Measurements from ENCODE around the gene CDKL2.

Gene CDKL2

DNA sequence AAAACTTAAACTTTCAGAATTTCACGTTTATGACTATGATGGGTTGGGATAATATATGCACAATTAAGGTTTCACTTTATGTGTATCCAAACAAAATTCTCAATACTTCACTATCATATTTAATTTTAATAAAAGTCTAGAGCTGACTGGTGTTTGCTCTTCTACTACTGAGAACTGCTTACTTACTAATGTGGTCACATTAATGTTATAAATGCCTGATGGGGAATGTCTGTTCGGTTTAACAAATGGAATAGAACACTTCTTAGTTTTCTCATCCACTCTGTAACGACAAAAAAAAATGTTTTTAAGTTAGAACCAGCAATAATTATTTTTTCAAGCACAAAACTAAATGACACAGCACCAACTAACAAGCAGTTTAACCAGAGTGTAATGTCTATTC is 34.3 kb downstream of the CDKL2 start:
- H3K4me2 ChIP-seq (ENCODE audit: low read length): no peak overlapping the region
- H3K9ac ChIP-seq (ENCODE audit: low read length): no peak overlapping the region
- no peak overlapping the region for H2AFZ ChIP-seq (ENCODE audit: low read length)
- H3K27me3 ChIP-seq (ENCODE audit: insufficient read depth, low read length): no peaks in the 10 kb centered on the region
- TF ChIP-seq EZH2 (IDR thresholded peaks at IDR 0.05; ENCODE audit: borderline replicate concordance, low read length): no peak
- TF ChIP-seq, protein P1, sequence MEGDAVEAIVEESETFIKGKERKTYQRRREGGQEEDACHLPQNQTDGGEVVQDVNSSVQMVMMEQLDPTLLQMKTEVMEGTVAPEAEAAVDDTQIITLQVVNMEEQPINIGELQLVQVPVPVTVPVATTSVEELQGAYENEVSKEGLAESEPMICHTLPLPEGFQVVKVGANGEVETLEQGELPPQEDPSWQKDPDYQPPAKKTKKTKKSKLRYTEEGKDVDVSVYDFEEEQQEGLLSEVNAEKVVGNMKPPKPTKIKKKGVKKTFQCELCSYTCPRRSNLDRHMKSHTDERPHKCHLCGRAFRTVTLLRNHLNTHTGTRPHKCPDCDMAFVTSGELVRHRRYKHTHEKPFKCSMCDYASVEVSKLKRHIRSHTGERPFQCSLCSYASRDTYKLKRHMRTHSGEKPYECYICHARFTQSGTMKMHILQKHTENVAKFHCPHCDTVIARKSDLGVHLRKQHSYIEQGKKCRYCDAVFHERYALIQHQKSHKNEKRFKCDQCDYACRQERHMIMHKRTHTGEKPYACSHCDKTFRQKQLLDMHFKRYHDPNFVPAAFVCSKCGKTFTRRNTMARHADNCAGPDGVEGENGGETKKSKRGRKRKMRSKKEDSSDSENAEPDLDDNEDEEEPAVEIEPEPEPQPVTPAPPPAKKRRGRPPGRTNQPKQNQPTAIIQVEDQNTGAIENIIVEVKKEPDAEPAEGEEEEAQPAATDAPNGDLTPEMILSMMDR (IDR thresholded peaks at IDR 0.05; ENCODE audit: low read length): no peak
- no peaks in the 10 kb centered on the region for H3K36me3 ChIP-seq (ENCODE audit: insufficient read depth, low read length)
- H3K4me1 ChIP-seq (ENCODE audit: insufficient read depth, low read length, severe bottlenecking): no peaks in the 10 kb centered on the region
- H3K9me3 ChIP-seq (ENCODE audit: low read length): no peaks in the 10 kb centered on the region
- H3K4me3 ChIP-seq (ENCODE audit: low read depth, low read length, poor library complexity, severe bottlenecking): no peak overlapping the region
- no peaks in the 10 kb centered on the region for H4K20me1 ChIP-seq (ENCODE audit: insufficient read depth, low read length)
- no peaks in the 10 kb centered on the region for H3K9me2 ChIP-seq (ENCODE audit: low read depth, low read length)
- H3K27ac ChIP-seq (ENCODE audit: low read depth, low read length, poor library complexity, severe bottlenecking): no peak overlapping the region
- H3F3A ChIP-seq (ENCODE audit: insufficient read depth, low read length): no peaks in the 10 kb centered on the region
- H3K79me2 ChIP-seq (ENCODE audit: insufficient read depth, low read length): no peaks in the 10 kb centered on the region

DNA sequence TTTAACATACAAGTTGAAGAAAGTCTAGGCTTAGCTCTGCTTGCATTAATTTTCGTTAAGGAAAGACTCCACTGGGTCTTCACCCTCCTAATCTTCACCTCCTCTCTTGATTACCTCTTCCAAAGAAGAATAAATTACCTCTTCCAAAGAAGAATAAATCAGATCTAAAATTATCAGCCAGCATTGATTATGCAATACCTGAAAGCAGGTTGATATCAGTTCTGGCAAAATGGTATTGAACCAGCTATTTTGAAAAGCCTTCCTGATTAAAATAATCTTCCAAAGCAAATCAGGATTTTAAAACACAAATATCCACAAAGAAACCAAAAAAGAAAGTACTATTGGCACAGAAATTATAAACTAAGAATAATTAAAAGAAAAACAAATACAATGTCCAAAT is 36.9 kb downstream of the CDKL2 start:
- Histone ChIP-seq H3K9me3 (ENCODE audit: low read length) (no peaks in the 10 kb centered on the region), H3K36me3 (ENCODE audit: insufficient read depth, low read length) (no peaks in the 10 kb centered on the region), H2AFZ (ENCODE audit: low read length) (no peak overlapping the region), H4K20me1 (ENCODE audit: insufficient read depth, low read length) (no peaks in the 10 kb centered on the region), H3F3A (ENCODE audit: insufficient read depth, low read length) (no peaks in the 10 kb centered on the region), H3K4me1 (ENCODE audit: insufficient read depth, low read length, severe bottlenecking) (no peaks in the 10 kb centered on the region), H3K4me2 (ENCODE audit: low read length) (no peak overlapping the region), H3K9ac (ENCODE audit: low read length) (no peak overlapping the region), H3K79me2 (ENCODE audit: insufficient read depth, low read length) (no peaks in the 10 kb centered on the region), H3K9me2 (ENCODE audit: low read depth, low read length) (no peaks in the 10 kb centered on the region), H3K27ac (ENCODE audit: low read depth, low read length, poor library complexity, severe bottlenecking) (no peak overlapping the region), H3K4me3 (ENCODE audit: low read depth, low read length, poor library complexity, severe bottlenecking) (no peak overlapping the region), H3K27me3 (ENCODE audit: insufficient read depth, low read length) (no peaks in the 10 kb centered on the region)
- TF ChIP-seq EZH2 (IDR thresholded peaks at IDR 0.05; ENCODE audit: borderline replicate concordance, low read length): no peak
- TF ChIP-seq, protein P1 (IDR thresholded peaks at IDR 0.05; ENCODE audit: low read length): no peak

DNA sequence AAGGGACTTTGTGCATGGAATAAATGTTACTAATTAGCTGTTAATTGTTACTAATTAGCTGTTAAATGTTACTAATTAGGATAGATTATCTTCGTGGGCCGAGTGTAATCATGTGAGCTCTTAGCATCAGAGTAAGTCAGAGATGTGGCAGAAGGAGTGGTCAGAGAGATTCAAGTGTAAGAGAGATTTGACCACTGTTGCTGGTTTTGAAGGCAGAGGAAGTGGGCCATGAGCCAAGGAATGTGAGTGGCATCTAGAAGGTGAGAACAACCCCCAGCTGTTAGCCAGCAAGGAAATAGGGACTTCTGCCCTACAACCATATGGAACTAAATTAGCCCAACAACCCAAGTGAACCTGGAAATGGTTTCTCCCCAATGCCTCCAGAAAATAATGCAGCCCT is 46.3 kb downstream of the CDKL2 start:
- no peaks in the 10 kb centered on the region; the same call in 1 of the 2 replicates for H3K27me3 ChIP-seq (ENCODE audit: insufficient read depth, low read length)
- no peaks in the 10 kb centered on the region for H3K36me3 ChIP-seq (ENCODE audit: insufficient read depth, low read length)
- no peak overlapping the region for H3K4me3 ChIP-seq (ENCODE audit: low read depth, low read length, poor library complexity, severe bottlenecking)
- H3K4me1 ChIP-seq (ENCODE audit: insufficient read depth, low read length, severe bottlenecking): no peaks in the 10 kb centered on the region
- no peaks in the 10 kb centered on the region for H3F3A ChIP-seq (ENCODE audit: insufficient read depth, low read length)
- H3K9me2 ChIP-seq (ENCODE audit: low read depth, low read length): no peaks in the 10 kb centered on the region
- TF ChIP-seq EZH2 (IDR thresholded peaks at IDR 0.05; ENCODE audit: borderline replicate concordance, low read length): no peak
- TF ChIP-seq, protein P1 (IDR thresholded peaks at IDR 0.05; ENCODE audit: low read length): no peak
- H3K9ac ChIP-seq (ENCODE audit: low read length): no peak overlapping the region
- H2AFZ ChIP-seq (ENCODE audit: low read length): no peak overlapping the region
- no peaks in the 10 kb centered on the region for H3K9me3 ChIP-seq (ENCODE audit: low read length)
- no peaks in the 10 kb centered on the region for H4K20me1 ChIP-seq (ENCODE audit: insufficient read depth, low read length)
- no peak overlapping the region for H3K4me2 ChIP-seq (ENCODE audit: low read length)
- no peak overlapping the region for H3K27ac ChIP-seq (ENCODE audit: low read depth, low read length, poor library complexity, severe bottlenecking)
- no peaks in the 10 kb centered on the region for H3K79me2 ChIP-seq (ENCODE audit: insufficient read depth, low read length)
